GM12801 (cell line): ENCODE measurements around the gene PIGU.

Experiments
- TF ChIP-seq, protein P1 (sequence below): IDR thresholded peaks from one replicate; pipeline ENCODE4 v1.5.1; 2011; ENCODE audit warnings: control low read depth; ENCODE audit not compliant: insufficient read length; ENCODE audit errors: extremely low read depth

Gene PIGU

DNA sequence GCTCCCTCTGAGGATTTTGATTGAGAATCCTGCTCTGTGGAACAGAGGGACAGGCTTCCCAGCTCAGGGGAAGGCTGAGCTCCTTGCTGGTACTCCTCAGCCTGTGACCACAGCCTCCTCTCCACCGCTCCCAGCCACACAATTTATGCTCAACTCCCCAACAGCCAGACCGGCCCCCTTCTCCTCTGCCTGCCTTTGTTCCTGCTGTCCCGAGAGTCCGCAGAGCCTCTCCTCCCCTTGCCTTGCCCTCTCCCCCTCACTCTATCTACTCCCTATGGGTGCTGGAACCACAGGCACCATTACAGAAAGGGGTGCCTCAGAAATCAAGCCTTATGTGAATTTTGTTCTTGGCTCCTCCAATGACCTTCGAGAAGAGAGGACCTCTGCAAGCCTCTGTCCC lies 102.5 kb downstream of the PIGU start:
- TF ChIP-seq, protein P1, sequence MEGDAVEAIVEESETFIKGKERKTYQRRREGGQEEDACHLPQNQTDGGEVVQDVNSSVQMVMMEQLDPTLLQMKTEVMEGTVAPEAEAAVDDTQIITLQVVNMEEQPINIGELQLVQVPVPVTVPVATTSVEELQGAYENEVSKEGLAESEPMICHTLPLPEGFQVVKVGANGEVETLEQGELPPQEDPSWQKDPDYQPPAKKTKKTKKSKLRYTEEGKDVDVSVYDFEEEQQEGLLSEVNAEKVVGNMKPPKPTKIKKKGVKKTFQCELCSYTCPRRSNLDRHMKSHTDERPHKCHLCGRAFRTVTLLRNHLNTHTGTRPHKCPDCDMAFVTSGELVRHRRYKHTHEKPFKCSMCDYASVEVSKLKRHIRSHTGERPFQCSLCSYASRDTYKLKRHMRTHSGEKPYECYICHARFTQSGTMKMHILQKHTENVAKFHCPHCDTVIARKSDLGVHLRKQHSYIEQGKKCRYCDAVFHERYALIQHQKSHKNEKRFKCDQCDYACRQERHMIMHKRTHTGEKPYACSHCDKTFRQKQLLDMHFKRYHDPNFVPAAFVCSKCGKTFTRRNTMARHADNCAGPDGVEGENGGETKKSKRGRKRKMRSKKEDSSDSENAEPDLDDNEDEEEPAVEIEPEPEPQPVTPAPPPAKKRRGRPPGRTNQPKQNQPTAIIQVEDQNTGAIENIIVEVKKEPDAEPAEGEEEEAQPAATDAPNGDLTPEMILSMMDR, result no peak

DNA sequence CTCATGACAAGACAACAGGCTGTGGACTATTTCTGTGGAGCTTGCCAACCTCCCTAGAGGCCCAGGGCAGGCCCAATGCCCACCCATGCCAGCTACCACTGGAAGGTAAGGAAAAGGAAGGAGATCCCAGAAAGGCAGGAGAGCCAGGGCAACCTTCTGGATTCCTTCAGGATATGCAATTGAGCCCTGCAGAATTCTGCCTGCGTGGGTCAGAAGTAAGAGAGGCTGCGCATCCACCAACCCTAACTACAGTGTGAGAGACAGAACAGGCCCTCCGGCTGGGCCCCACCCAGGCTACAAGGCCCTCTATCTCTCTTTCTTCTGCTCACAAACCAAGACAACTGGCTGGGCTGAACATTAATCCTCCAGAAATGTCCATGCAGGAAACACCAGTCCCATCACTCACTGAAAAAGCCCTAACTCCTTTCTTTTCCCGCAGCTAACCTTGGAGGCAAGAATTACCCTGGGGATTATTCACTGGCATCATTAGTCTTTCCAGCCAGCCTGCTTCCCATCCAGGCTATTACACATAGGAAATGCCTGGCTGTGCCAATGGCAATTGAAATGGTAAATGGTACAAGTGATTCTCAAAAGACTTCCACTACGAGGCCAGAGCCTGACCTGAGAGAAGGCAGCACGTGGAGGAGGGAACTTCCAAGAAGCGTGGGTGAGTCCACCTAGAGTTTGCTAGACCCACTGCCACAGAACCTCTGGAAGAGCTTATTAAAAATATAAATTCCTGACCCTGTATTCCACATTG lies 103.2 kb downstream of the PIGU start:
- TF ChIP-seq, protein P1, result no peak

DNA sequence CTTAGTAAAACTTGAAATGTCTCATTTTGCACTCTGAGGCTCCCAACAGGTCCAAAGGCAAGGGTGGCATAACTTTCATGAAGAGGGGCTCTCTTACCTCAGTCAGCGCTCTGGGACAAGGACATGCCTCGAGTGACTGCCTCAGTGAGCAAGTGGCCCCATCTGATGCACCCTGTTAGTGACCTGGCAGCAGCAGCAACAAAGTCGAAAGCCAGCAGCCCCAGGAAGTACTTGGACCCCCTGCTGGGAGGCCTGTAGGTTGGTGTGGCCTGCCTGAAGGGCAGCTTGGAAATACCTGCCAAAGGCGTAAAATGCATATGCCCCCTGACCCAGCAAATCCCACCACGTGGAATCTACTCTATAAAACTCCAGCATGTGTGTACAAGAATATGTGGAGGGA lies 105.1 kb downstream of the PIGU start:
- TF ChIP-seq, protein P1, result no peak

DNA sequence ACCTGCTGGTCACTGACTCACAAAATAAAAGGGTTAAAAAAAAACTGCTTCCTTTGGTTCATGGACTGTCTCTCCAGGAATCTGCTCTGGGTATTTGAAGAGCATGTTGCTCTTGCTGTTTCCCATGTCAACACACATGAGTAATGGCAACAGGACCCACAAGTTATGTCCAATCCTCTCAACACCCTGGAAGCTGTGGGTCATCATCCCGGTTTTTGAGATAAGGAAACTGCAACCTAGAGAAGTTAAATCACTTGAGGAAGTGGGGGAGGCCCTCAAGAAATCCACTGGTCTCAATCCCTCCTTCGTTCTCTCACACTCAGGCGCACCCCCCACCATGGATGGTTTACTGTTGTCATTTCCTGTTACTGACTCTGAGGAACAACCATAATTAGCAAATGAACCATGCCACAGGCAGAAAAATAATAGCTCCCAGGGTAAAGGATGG lies 106.0 kb downstream of the PIGU start:
- TF ChIP-seq, protein P1, result no peak

DNA sequence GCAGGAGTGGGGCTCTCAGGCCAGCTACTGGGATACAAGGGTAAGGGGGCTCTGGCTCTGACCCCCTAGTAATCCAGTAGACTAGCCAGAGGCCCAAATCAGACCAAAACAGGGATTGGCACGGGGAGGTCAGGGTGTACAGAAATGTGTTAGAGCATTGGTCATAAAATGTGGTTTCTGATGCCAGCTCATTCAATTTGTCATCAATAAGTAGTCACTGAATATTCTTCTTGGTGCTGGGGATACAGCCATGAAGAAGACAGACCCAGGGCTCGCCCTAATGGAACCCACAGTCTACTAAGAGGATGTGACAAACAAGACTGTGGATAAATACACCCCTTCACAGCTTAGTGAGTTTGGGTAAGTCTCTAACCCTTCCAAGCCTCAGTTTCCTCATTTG lies 107.3 kb downstream of the PIGU start:
- TF ChIP-seq, protein P1, result no peak

DNA sequence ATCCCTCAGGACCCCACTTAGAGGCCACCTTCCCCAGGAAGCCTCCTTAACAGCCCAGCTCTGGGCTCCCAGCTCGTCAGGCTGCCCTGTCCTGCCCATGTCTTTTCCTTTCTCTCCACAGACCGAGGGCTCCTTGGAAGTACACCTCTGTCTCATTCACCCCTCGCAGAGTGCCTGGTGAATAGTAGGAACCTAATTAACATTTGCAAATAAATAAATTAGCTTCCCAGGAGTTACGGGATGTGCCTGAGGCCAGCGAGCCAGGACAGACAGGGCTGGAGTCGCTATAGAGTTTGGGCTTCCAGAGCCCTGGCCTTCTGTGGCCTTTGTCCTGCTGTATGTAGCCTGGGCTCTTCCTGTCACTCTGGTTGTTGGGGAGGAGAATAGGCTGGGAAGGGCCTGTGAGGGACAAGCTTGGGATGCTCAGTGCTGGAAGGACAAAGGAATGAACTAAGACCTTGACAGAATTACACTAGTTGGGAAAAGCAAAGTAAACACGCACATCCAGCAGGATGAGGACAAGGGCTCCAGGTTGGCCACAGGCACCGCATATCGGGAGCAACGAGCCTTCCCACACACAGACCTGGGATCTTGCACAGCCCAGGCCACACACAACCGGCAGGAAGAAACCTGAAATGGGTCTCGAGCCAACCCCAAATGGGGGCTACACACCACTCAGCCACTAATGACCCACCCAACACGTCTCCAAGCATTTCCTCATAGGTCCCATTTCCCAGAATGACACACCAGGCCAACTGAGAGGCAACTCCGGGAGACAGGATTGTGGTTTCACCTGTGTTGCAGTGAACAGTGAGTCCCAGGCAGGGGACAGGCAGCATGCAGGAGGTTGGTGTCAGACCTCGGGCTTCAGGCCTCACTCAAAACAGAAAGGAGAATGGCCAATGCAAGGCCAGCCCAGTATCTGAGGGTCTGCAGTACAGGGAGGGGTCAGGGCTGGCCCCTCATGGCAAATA lies 108.7 kb downstream of the PIGU start:
- TF ChIP-seq, protein P1, result no peak
